Neuron (in vitro differentiated cells): ENCODE measurements around the gene CHERP.
A peak's percentile ranks its signal among the peaks of the same experiment; 100 is the strongest.
"Not testable (repeated sequence)": the region's sequence is repeated elsewhere in the genome, so short reads cannot be mapped to it uniquely, and the experiment has no call there.

Experiments
- H2AFZ ChIP-seq: one replicate; pipeline ENCODE4 v1.6.1; 2013; ENCODE audit warnings: low read depth, mild to moderate bottlenecking, inconsistent platforms, low read length, moderate library complexity
- H3K27me3 ChIP-seq: one replicate; pipeline ENCODE4 v1.6.1; 2013; ENCODE audit warnings: low read length; ENCODE audit not compliant: insufficient read depth
- H3K36me3 ChIP-seq: one replicate; pipeline ENCODE4 v1.6.1; 2013; ENCODE audit warnings: low read length; ENCODE audit not compliant: insufficient read depth
- H3K4me1 ChIP-seq: one replicate; pipeline ENCODE4 v1.6.1; 2013; ENCODE audit warnings: low read length; ENCODE audit not compliant: insufficient read depth
- H3K4me3 ChIP-seq: 2 replicates; pipeline ENCODE4 v1.5.1; 2013; ENCODE audit warnings: mild to moderate bottlenecking, low read length, moderate library complexity
- H3K9me3 ChIP-seq: one replicate; pipeline ENCODE4 v1.6.1; 2013; ENCODE audit warnings: low read length

CHERP gene

GRCh38 chr19:16543734-16544133, 1.5 kb upstream of the CHERP start:
- H3K4me1 ChIP-seq = peaks cover 18% of the 10 kb centered on the region
- H3K9me3 ChIP-seq, H2AFZ ChIP-seq, H3K27me3 ChIP-seq: not testable (repeated sequence)
- peaks cover 16% of the 10 kb centered on the region for H3K36me3 ChIP-seq
- peak overlapping the region; percentile 100 for H3K4me3 ChIP-seq

GRCh38 chr19:16542910-16543472, 754 bp upstream of the CHERP start:
- Histone ChIP-seq H3K36me3 (peaks cover 20% of the 10 kb centered on the region), H3K4me3 (peak overlapping the region; percentile 100), H2AFZ (peak overlapping the region; percentile 31), H3K9me3 (no peaks in the 10 kb centered on the region), H3K27me3 (no peaks in the 10 kb centered on the region), H3K4me1 (peaks cover 18% of the 10 kb centered on the region)

- Histone ChIP-seq H3K27me3 (no peaks in the 10 kb centered on the region), H3K9me3 (no peaks in the 10 kb centered on the region), H3K4me1 (peaks cover 18% of the 10 kb centered on the region), H2AFZ (no peak overlapping the region), H3K4me3 (peak overlapping the region; percentile 100), H3K36me3 (peaks cover 27% of the 10 kb centered on the region)
Observed at GRCh38 chr19:16541526-16542044, 652 bp downstream of the CHERP start.

GRCh38 chr19:16540948-16541347, 1.3 kb downstream of the CHERP start:
- H3K9me3 ChIP-seq = no peaks in the 10 kb centered on the region
- H2AFZ ChIP-seq = no peak overlapping the region
- H3K27me3 ChIP-seq = no peaks in the 10 kb centered on the region
- peaks cover 18% of the 10 kb centered on the region for H3K4me1 ChIP-seq
- peaks cover 34% of the 10 kb centered on the region for H3K36me3 ChIP-seq
- peak overlapping the region; percentile 100 for H3K4me3 ChIP-seq

- no peaks in the 10 kb centered on the region for H3K9me3 ChIP-seq
- peaks cover 66% of the 10 kb centered on the region for H3K36me3 ChIP-seq
Observed at GRCh38 chr19:16537111-16537510, 5.1 kb downstream of the CHERP start.

GRCh38 chr19:16536130-16536529, 6.1 kb downstream of the CHERP start:
- Histone ChIP-seq H3K4me1 (peaks cover 5% of the 10 kb centered on the region), H3K27me3 (no peaks in the 10 kb centered on the region), H3K9me3 (no peaks in the 10 kb centered on the region), H3K36me3 (peaks cover 75% of the 10 kb centered on the region), H3K4me3 (no peak overlapping the region), H2AFZ (no peak overlapping the region)

More at GRCh38 chr19:16537111-16537510, 5.1 kb downstream of the CHERP start:
- Histone ChIP-seq H3K4me3 (no peak overlapping the region), H2AFZ (no peak overlapping the region), H3K4me1 (peaks cover 10% of the 10 kb centered on the region), H3K27me3 (no peaks in the 10 kb centered on the region)

GRCh38 chr19:16535381-16535780, 6.9 kb downstream of the CHERP start:
- H2AFZ ChIP-seq = no peak overlapping the region

GRCh38 chr19:16532440-16533234, 9.6 kb downstream of the CHERP start:
- Histone ChIP-seq H3K9me3 (no peaks in the 10 kb centered on the region), H3K4me1 (no peaks in the 10 kb centered on the region), H3K27me3 (no peaks in the 10 kb centered on the region), H3K4me3 (no peak overlapping the region), H2AFZ (no peak overlapping the region), H3K36me3 (peaks cover 86% of the 10 kb centered on the region)

More at GRCh38 chr19:16535381-16535780, 6.9 kb downstream of the CHERP start:
- no peak overlapping the region for H3K4me3 ChIP-seq
- no peaks in the 10 kb centered on the region for H3K27me3 ChIP-seq
- no peaks in the 10 kb centered on the region for H3K9me3 ChIP-seq
- no peaks in the 10 kb centered on the region for H3K4me1 ChIP-seq
- H3K36me3 ChIP-seq = peaks cover 78% of the 10 kb centered on the region

- Histone ChIP-seq H3K36me3 (peaks cover 91% of the 10 kb centered on the region), H3K9me3 (no peaks in the 10 kb centered on the region), H3K27me3 (no peaks in the 10 kb centered on the region), H3K4me1 (no peaks in the 10 kb centered on the region), H2AFZ (no peak overlapping the region), H3K4me3 (no peak overlapping the region)
Observed at GRCh38 chr19:16531380-16531669, 10.9 kb downstream of the CHERP start.

- no peaks in the 10 kb centered on the region for H3K9me3 ChIP-seq
- no peaks in the 10 kb centered on the region for H3K27me3 ChIP-seq
- H2AFZ ChIP-seq = no peak overlapping the region
- no peaks in the 10 kb centered on the region for H3K4me1 ChIP-seq
- no peak overlapping the region for H3K4me3 ChIP-seq
- peaks cover 90% of the 10 kb centered on the region for H3K36me3 ChIP-seq
Observed at GRCh38 chr19:16530540-16531379, 11.5 kb downstream of the CHERP start.

GRCh38 chr19:16529466-16530144, 12.6 kb downstream of the CHERP start:
- Histone ChIP-seq H3K36me3 (peaks cover 92% of the 10 kb centered on the region), H3K4me3 (no peak overlapping the region), H2AFZ (no peak overlapping the region), H3K4me1 (no peaks in the 10 kb centered on the region), H3K27me3 (no peaks in the 10 kb centered on the region), H3K9me3 (no peaks in the 10 kb centered on the region)

GRCh38 chr19:16527971-16528521, 14.2 kb downstream of the CHERP start:
- Histone ChIP-seq H3K36me3 (peaks cover 93% of the 10 kb centered on the region), H3K27me3 (no peaks in the 10 kb centered on the region), H3K4me3 (no peak overlapping the region), H3K9me3 (no peaks in the 10 kb centered on the region), H3K4me1 (no peaks in the 10 kb centered on the region), H2AFZ (no peak overlapping the region)
